HEK293T (cell line): Measurements from ENCODE around the gene PLBD2.

Source experiments
- CTCF ChIA-PET: fragments of 350-600 bp; formaldehyde crosslinking; extraction: SDS; loops from one replicate; lab custom pipeline; 2021; ENCODE audit warnings: antibody characterized with exemption, inconsistent platforms; lab: Yijun Ruan, JAX
- POLR2A ChIA-PET: fragments of 350-600 bp; formaldehyde crosslinking; extraction: SDS; loops from one replicate; lab custom pipeline; 2020; ENCODE audit warnings: antibody characterized with exemption, inconsistent platforms; lab: Yijun Ruan, JAX
- DNase-seq: peaks from one replicate; pipeline ENCODE4 v3.0.0; 2012; ENCODE audit warnings: mixed read lengths; ENCODE audit errors: extremely low spot score
- ARNT ChIP-seq: fragments of 450-650 bp; IDR thresholded peaks from 2 replicates; pipeline ENCODE4 v1.6.1; 2017; ENCODE audit warnings: mild to moderate bottlenecking
- BHLHE40 ChIP-seq: fragments of 450-650 bp; IDR thresholded peaks from 2 replicates; pipeline ENCODE4 v1.6.1; 2016; ENCODE audit warnings: mild to moderate bottlenecking, moderate library complexity, borderline replicate concordance
- CTBP1 ChIP-seq: fragments of 450-650 bp; IDR thresholded peaks from 2 replicates; pipeline ENCODE4 v1.6.1; 2016; ENCODE audit warnings: borderline replicate concordance
- ELF4 ChIP-seq: fragments of 450-650 bp; IDR thresholded peaks from 2 replicates; pipeline ENCODE4 v1.6.1; 2017; ENCODE audit warnings: antibody characterized with exemption
- FOXA1 ChIP-seq: fragments of 450-650 bp; IDR thresholded peaks from 2 replicates; pipeline ENCODE4 v1.6.1; 2016; ENCODE audit warnings: mild to moderate bottlenecking
- FOXK2 ChIP-seq: fragments of 450-650 bp; IDR thresholded peaks from 2 replicates; pipeline ENCODE4 v1.6.1; 2016; ENCODE audit warnings: mild to moderate bottlenecking
- FOXM1 ChIP-seq: fragments of 450-650 bp; IDR thresholded peaks from 2 replicates; pipeline ENCODE4 v1.6.1; 2017; ENCODE audit warnings: mild to moderate bottlenecking, borderline replicate concordance
- HDGF ChIP-seq: fragments of 450-650 bp; IDR thresholded peaks from 2 replicates; pipeline ENCODE4 v1.6.1; 2017; ENCODE audit warnings: antibody characterized with exemption, borderline replicate concordance
- L3MBTL2 ChIP-seq: fragments of 450-650 bp; conservative IDR thresholded peaks from 2 replicates; pipeline ENCODE4 v1.6.1; 2016; ENCODE audit warnings: mild to moderate bottlenecking
- LEF1 ChIP-seq: fragments of 450-650 bp; IDR thresholded peaks from 2 replicates; pipeline ENCODE4 v1.6.1; 2017; ENCODE audit warnings: mild to moderate bottlenecking, borderline replicate concordance
- NFRKB ChIP-seq: fragments of 450-650 bp; IDR thresholded peaks from 2 replicates; pipeline ENCODE4 v1.6.1; 2016; ENCODE audit warnings: mild to moderate bottlenecking, moderate library complexity
- SP1 ChIP-seq: fragments of 450-650 bp; IDR thresholded peaks from 2 replicates; pipeline ENCODE4 v1.6.1; 2017
- SUZ12 ChIP-seq: fragments of 450-650 bp; IDR thresholded peaks from 2 replicates; pipeline ENCODE4 v1.6.1; 2016; ENCODE audit warnings: mild to moderate bottlenecking
- TARDBP ChIP-seq: fragments of 450-650 bp; IDR thresholded peaks from 2 replicates; pipeline ENCODE4 v1.6.1; 2016
- ZNF384 ChIP-seq: fragments of 450-650 bp; IDR thresholded peaks from 2 replicates; pipeline ENCODE4 v1.6.1; 2016
- TF ChIP-seq, protein P1 (sequence below): fragments of 450-650 bp; IDR thresholded peaks from 2 replicates; pipeline ENCODE4 v1.6.1; 2016

The PLBD2 gene

DNA sequence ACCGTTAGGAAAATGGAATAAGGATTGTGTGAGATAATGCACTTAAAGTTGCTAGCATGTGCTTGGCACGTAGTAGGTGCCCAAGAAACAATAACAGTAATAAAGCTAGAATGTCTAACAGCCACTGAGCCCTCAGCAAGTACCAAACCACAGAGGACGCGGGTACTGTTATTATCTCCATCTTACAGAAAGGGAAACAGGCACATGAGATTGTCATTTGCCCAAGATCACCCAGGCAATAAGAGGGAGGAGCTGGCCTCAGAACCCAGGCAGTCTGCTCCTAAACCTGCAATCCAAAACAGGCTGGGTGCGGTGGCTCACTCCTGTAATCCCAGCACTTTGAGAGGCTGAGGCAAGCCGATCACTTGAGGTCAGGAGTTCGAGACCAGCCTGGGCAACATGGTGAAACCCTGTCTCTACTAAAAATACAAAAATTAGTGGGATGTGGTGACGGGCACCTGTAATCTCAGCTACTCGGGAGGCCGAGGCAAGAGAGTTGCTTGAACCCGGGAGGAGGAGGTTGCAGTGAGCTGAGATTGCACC, 50.4 kb downstream of the PLBD2 start:
- POLR2A ChIA-PET: no interaction called here

DNA sequence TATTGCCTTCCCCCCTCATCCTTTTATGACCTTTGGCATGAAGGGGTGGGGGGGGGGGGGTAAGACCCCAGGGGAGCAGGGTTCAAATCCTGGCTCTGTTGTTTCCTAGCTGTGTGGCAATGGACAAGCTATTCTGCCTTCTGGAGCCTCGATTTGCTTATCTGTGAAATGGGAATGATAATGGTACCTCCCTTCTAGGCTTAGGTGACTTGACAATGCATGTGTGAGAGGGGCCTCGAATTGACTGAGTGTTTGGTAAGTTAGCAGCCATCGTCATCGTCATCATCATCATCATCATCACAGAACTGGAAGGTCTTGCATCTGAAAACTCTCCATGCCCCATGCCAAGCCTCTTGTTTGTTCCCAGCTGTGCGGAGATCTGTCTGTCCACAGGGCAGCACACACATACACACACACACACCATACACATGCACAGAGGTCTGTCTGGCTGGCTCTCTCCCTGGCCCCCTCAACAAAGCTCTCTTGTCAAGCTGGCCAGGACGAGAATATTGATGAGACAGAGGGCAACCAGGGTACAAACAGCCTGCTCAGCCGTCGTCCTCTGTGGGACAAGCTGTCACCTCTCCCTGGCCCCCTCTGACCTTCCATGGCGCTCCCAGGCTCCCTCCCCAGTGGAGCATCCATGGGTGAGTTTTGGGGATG, 51.2 kb downstream of the PLBD2 start:
- TF ChIP-seq, protein P1, sequence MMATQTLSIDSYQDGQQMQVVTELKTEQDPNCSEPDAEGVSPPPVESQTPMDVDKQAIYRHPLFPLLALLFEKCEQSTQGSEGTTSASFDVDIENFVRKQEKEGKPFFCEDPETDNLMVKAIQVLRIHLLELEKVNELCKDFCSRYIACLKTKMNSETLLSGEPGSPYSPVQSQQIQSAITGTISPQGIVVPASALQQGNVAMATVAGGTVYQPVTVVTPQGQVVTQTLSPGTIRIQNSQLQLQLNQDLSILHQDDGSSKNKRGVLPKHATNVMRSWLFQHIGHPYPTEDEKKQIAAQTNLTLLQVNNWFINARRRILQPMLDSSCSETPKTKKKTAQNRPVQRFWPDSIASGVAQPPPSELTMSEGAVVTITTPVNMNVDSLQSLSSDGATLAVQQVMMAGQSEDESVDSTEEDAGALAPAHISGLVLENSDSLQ: no peak
- no peak for TF ChIP-seq LEF1
- TF ChIP-seq CTBP1: no peak
- no peak for TF ChIP-seq HDGF
- TF ChIP-seq SUZ12: no peak
- TF ChIP-seq BHLHE40: no peak
- TF ChIP-seq ZNF384: no peak
- no peak for TF ChIP-seq TARDBP
- TF ChIP-seq FOXA1: no peak
- TF ChIP-seq ELF4: no peak
- no peak for TF ChIP-seq NFRKB
- no peak for TF ChIP-seq FOXM1
- TF ChIP-seq SP1: no peak
- DNase-seq: no peak
- ChIA-PET CTCF (no interaction called here), POLR2A (no interaction called here)

More for the DNA sequence above, 50.4 kb downstream of the PLBD2 start:
- DNase-seq: no peak
- CTCF ChIA-PET: no interaction called here
- TF ChIP-seq ELF4 (no peak), NFRKB (no peak), SUZ12 (no peak), CTBP1 (no peak), FOXK2 (no peak), BHLHE40 (no peak), ARNT (no peak)

DNA sequence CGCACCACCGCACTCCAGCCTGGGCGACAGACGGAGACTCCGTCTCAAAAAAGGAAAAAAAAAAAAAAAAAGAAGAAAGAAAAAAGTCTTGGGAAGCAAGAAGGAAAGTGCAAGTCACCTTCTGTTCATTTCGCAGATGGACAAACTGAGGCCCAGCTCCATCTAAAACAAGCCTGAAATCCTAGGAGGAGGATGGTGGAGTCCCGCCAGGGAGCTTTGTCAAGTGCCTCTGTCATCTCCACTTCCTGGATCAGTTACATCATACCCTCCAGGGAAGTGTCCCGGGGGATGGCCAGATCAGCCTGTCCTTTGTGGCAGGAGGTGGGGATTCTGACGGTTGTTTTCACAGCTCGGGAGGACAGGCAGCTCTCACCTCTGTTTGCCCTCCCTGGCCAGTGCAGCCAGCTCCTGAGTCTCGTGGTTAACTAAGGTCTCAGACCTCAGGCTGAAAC, 55.1 kb downstream of the PLBD2 start:
- ChIA-PET POLR2A (interaction anchor here (1.0 kb wide), 1 partner anchor 9 kb away, joined by 3 read pairs; the partner anchor contains the start of gene SDSL), CTCF (interaction anchor here (1.0 kb wide), 1 partner anchor 12 kb away, joined by 4 read pairs; no protein-coding TSS in a partner anchor)
- DNase-seq: no peak
- TF ChIP-seq FOXA1 (no peak), ELF4 (no peak), SP1 (no peak), LEF1 (no peak), ARNT (no peak), TARDBP (no peak), BHLHE40 (no peak), HDGF (no peak), NFRKB (no peak), FOXM1 (no peak), ZNF384 (no peak), FOXK2 (no peak), L3MBTL2 (no peak), SUZ12 (no peak), CTBP1 (no peak)
- TF ChIP-seq, protein P1: no peak

DNA sequence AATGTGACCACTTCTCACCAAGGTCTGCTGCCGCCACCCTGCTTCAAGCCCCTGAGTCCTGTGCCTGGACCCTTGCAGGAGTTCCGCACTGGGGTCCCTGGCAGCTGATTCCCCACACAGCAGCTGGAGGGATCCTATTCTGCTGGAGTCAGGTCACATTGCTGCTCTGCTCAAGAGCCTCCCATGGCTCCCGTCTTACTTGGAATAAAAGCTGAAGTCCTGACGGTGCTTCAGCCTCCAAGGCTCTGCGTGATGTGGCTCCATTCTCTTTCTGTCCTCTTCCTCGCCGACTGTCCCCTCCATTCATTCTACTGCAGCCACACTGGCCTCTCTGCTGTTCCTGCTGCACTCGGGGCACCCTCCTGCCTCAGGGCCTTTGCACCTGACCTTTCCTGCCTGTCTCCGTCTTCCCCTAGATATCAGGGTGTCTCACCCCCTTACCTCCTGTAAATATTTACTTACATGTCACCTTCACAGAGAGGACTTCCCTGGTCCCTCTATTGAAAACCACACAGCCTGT, 56.2 kb downstream of the PLBD2 start:
- CTCF ChIA-PET: interaction anchor here (1.0 to 1.1 kb wide), 2 partner anchors 11 to 45 kb away, joined by 3 to 4 read pairs; no protein-coding TSS in a partner anchor
- TF ChIP-seq FOXA1: no peak
- no peak for TF ChIP-seq BHLHE40
- no peak for TF ChIP-seq NFRKB
- TF ChIP-seq LEF1: no peak
- TF ChIP-seq HDGF: no peak
- no peak for TF ChIP-seq CTBP1
- TF ChIP-seq L3MBTL2: no peak
- TF ChIP-seq FOXK2: no peak
- TF ChIP-seq ARNT: no peak
- TF ChIP-seq, protein P1: no peak
- no peak for TF ChIP-seq SP1
- TF ChIP-seq TARDBP: no peak
- TF ChIP-seq FOXM1: no peak
- TF ChIP-seq ELF4: no peak
- TF ChIP-seq ZNF384: no peak
- no peak for TF ChIP-seq SUZ12
- POLR2A ChIA-PET: interaction anchor here (1.0 kb wide), 1 partner anchor 8 kb away, joined by 3 read pairs; the partner anchor contains the start of gene SDSL
- no peak for DNase-seq

DNA sequence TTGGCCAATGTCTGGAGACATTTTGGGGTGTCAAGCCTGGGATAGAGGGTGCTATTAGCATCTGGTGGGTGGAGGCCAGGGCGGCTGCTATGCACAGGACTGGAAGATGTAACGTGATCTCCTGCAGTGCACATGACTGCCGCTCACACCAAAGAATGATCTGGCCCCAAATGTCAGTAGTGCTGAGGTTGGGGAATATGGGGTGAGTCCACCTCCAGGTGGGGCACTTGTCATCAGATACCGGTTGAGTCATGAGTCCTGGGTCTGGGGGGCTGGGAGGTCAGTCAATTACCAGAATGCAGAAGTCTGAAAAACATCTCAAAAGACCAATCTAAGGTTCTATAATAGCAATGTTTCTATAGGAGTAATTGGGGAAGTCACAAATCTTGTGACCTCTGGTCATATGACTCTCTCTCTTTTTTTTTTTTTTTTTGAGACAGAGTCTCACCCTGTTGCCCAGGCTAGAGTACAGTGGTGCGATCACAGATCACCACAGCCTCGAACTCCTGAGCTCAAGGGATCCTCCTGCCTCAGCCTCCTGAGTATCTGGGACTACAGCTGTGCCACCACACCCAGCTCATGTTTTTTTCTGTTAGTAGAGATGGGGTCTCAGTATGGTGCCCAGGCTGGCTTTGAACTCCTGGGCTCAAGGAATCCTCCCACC, 57.8 kb downstream of the PLBD2 start:
- no peak for DNase-seq
- TF ChIP-seq L3MBTL2 (no peak), NFRKB (no peak), FOXK2 (no peak), FOXA1 (no peak), TARDBP (no peak), BHLHE40 (no peak), LEF1 (no peak), ARNT (no peak), SUZ12 (no peak), FOXM1 (no peak), ZNF384 (no peak), CTBP1 (no peak), HDGF (no peak), SP1 (no peak), ELF4 (no peak)
- TF ChIP-seq, protein P1: no peak
- CTCF ChIA-PET: interaction anchor here (0.7 to 1.0 kb wide), 2 partner anchors 9 to 11 kb away, joined by 3 read pairs; no protein-coding TSS in a partner anchor
- POLR2A ChIA-PET: no interaction called here
